ENCODE measurements around the gene HECW1.

DNA sequence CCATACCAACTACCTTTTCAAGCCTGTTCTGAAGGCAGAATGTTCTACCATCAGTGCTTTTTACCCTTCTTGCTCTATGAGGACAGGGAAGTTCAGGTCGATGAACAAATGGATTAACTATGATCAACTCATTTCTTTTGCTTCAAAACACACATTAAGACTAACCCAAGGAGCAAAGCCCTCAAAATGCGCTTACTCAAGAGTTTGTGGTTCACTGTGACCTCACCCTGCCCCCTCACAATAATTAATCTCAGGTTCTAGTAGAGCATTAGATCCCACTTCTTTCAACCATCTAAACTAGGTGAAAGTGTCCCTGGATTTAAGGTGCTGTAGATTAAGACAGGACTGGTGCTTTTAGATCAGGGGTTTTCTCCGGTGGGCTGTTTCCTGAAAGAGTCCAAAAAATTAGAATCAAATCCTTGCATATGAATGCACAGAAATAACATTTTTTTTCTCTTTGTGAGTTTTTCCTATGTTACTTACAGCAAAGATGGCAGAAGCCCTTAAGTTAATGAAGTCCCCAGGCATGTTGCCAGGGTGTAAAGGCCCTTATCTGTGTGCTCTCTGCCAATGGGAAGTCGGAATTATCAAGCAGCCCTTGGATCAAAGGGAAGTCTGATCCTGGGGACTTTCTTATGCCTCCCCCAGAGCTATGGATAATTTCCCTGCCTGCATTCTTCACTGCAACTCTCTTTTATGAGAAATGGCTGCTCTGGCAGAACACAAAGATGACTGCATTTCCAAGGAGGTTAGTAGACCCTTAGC is 264.9 kb downstream of the HECW1 start:
- TF ChIP-seq POLR2A (IDR thresholded peaks at IDR 0.05) = no peak
- TF ChIP-seq CTCF (IDR thresholded peaks at IDR 0.05 in 4 of 5, conservative IDR thresholded peaks at IDR 0.05 in 1 of 5) = no peak
